Left ventricle myocardium inferior (tissue), 1 donor: Measurements from ENCODE around the gene LCA5L. TPM values are rescaled to one million over a fixed set of nuclear protein-coding genes. Genes with fewer than 3 reads are reported as not detected.
A peak's percentile ranks its signal among the peaks of the same experiment; 100 is the strongest.

ENCODE experiments used
- DNase-seq: peaks from one replicate; pipeline ENCODE4 v3.0.0-alpha.2; 2020
- H3K27ac ChIP-seq: fragments of 200-600 bp; replicated peaks from 2 replicates; pipeline ENCODE4 v1.8.0; 2021
- H3K27me3 ChIP-seq: fragments of 200-600 bp; 2 replicates; pipeline ENCODE4 v1.8.0; 2021; ENCODE audit warnings: low read depth
- H3K36me3 ChIP-seq: fragments of 200-600 bp; 2 replicates; pipeline ENCODE4 v1.8.0; 2021
- H3K4me1 ChIP-seq: fragments of 200-600 bp; 2 replicates; pipeline ENCODE4 v1.8.0; 2021
- H3K4me3 ChIP-seq: fragments of 200-600 bp; 2 replicates; pipeline ENCODE4 v1.8.0; 2021; ENCODE audit warnings: mild to moderate bottlenecking, moderate library complexity
- H3K9me3 ChIP-seq: fragments of 200-600 bp; replicated peaks from 2 replicates; pipeline ENCODE4 v1.8.0; 2021
- CTCF ChIP-seq: fragments of 200-600 bp; IDR thresholded peaks from 2 replicates; pipeline ENCODE4 v1.8.0; 2021; ENCODE audit warnings: antibody characterized with exemption, mild to moderate bottlenecking, borderline replicate concordance
- intact Hi-C: fragments of 100-400 bp; cut with micrococcal nuclease; formaldehyde crosslinking; loops from one replicate; pipeline ENCODE4 v1.11.0; 2022
- total RNA-seq: library from RNA; stranded (reverse); fragmentation: NEBNext Ultra II Directional; extraction: Animal tissue kit (Norgen Biotek cat#: 25700); gene quantifications from one replicate; pipeline ENCODE4 v1.2.1, GENCODE V29; 2021
- donor health status: DM: no; HTN: yes; CAD: no; lungs with severe emphysema.

LCA5L gene
- total RNA-seq, 1 donor from 2014 or later: 0.80 TPM

- Histone ChIP-seq H3K27me3 (no peaks in the 10 kb centered on the region), H3K27ac (no peak overlapping the region), H3K36me3 (peaks cover 64% of the 10 kb centered on the region), H3K4me1 (peaks cover 26% of the 10 kb centered on the region), H3K4me3 (no peak overlapping the region), H3K9me3 (no peaks in the 10 kb centered on the region)
- intact Hi-C loops: no loop called here
- no peak for DNase-seq
- no peak for TF ChIP-seq CTCF
Measured at GRCh38 chr21:39392981-39393380, 52.6 kb downstream of the LCA5L start.

GRCh38 chr21:39390212-39390765, 55.3 kb downstream of the LCA5L start:
- Histone ChIP-seq H3K36me3 (peaks cover 45% of the 10 kb centered on the region), H3K4me1 (peaks cover 49% of the 10 kb centered on the region), H3K9me3 (no peaks in the 10 kb centered on the region), H3K4me3 (peak overlapping the region; percentile 9), H3K27me3 (no peaks in the 10 kb centered on the region), H3K27ac (no peak overlapping the region)
- TF ChIP-seq CTCF: no peak
- intact Hi-C loops: no loop called here
- no peak for DNase-seq

GRCh38 chr21:39388811-39389155, 56.8 kb downstream of the LCA5L start:
- no peak for DNase-seq
- Histone ChIP-seq H3K36me3 (peaks cover 31% of the 10 kb centered on the region), H3K4me3 (peak overlapping the region; percentile 65), H3K27me3 (no peaks in the 10 kb centered on the region), H3K9me3 (no peaks in the 10 kb centered on the region), H3K4me1 (peaks cover 50% of the 10 kb centered on the region), H3K27ac (peak overlapping the region; percentile 83)
- intact Hi-C loops: no loop called here
- TF ChIP-seq CTCF: no peak

- H3K27me3 ChIP-seq: no peaks in the 10 kb centered on the region
- intact Hi-C loops: no loop called here
- peaks cover 25% of the 10 kb centered on the region for H3K36me3 ChIP-seq
- H3K9me3 ChIP-seq: no peaks in the 10 kb centered on the region
- DNase-seq: peak; percentile 93
- peak; percentile 96 for TF ChIP-seq CTCF
- H3K27ac ChIP-seq: peak overlapping the region; percentile 83
- H3K4me3 ChIP-seq: peak overlapping the region; percentile 65
- peaks cover 50% of the 10 kb centered on the region for H3K4me1 ChIP-seq
Measured at GRCh38 chr21:39388038-39388810, 57.4 kb downstream of the LCA5L start.

GRCh38 chr21:39387461-39388037, 58.0 kb downstream of the LCA5L start:
- Histone ChIP-seq H3K4me1 (peaks cover 50% of the 10 kb centered on the region), H3K4me3 (peak overlapping the region; percentile 65), H3K27me3 (no peaks in the 10 kb centered on the region), H3K27ac (peak overlapping the region; percentile 83), H3K36me3 (peaks cover 19% of the 10 kb centered on the region), H3K9me3 (no peaks in the 10 kb centered on the region)
- intact Hi-C loops: no loop called here
- DNase-seq: peak; percentile 92
- TF ChIP-seq CTCF: no peak
